ENCODE measurements around the gene NEDD9.
A peak's percentile ranks its signal among the peaks of the same experiment; 100 is the strongest.

The NEDD9 gene

DNA sequence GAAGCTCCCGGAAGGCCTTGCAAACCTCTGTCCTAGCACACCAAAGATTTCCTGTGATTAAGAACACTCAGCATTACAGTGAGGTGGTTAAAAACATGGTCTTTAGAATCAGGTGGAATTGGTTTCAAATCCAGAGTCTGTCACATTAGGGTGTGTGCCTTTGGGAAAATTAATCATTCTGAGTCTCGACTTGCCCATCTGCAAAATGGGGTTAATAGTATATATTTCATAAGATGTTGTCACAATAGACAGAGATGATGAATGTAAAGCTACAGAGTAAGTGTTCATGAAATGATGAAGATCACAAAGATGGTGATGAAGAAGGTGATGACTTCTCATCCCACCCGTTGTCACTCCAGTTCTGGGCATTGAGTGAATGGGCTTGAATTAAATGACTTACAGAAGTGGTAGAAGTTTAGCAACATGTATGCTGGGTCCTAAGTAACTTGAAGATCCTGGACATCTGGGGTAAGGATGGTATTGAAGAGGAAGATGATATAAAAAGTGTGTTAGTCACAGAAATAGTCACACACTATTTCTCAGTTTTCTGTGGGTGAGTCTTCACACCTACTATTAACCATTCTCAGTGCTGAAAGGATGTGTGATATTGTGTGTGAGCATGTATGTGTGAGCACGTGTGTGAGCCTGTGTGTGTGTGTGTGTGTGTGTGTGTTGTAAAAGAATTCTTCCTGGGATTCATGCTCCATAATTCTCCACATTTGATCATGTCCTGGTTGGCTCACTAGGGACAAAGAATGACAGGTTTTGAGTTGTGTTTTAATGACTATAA is 28.0 kb upstream of the NEDD9 start:
- DNase-seq (ENCODE audit: low read depth) = no peak

DNA sequence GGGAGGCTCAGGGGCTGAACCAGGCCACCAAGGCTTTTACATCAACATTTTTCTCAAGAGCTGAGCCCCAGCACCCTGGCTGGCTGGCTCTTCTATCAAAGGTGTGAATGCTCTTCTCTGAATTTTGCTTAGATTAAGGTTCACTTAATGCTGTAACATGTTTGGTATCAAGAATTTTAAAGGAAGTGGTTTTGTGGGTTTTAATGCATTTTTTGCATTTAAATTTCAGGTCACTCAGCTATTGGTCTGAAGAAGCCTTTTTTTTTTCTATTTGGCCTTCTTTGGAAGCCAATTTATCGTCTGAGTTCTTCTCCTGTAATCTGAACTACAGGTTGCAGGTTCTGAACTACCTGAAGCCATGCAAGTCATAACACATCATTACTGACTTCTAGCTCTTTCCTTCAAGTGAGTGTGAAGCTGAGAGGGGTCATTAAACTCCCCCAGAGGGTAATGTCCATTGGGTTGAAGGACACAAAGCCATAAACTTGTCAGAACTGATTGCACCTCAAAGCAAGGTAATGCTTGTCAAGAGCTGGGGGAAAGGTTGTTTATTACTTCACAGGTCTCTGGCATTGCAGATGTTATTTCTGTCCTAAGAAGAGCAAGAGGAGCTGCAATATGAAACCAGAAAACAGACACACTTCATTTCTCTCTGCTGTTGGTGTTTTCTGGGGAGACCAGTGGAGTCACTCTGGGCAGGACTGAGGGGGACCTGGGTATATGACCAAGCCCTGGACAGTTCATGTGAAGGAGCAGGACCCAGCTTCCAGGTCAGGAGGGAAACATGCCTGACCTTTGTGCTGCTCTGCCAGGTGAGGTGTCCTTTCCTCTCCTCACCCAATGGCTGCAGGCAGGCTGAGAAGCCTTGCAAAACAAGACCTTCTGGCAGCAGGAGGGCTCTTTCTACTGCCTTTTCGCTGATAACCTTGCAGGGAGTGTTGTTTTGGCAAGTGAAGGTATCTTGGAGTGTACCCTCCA is 26.1 kb upstream of the NEDD9 start:
- DNase-seq (ENCODE audit: low read depth) = no peak

DNA sequence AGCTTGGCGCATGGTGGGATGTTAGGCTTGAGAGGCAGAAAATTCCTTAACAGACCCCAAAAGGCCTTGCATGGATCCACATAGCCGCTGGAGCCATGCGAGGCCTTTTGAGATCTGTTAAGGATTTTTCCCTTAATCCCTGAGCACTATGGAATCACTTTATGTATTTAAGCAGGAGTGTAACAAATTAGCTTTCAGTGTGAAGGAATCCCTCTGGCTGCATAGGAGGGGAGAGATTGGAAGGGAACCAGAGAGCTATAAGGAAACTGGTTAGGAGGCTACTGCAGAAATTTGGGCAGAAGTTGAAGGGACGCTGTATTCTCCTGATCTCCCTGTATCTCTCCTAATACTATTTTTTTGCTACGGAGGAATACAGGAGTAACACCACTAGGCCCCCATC is 23.1 kb upstream of the NEDD9 start:
- no peak for DNase-seq (ENCODE audit: low read depth)

DNA sequence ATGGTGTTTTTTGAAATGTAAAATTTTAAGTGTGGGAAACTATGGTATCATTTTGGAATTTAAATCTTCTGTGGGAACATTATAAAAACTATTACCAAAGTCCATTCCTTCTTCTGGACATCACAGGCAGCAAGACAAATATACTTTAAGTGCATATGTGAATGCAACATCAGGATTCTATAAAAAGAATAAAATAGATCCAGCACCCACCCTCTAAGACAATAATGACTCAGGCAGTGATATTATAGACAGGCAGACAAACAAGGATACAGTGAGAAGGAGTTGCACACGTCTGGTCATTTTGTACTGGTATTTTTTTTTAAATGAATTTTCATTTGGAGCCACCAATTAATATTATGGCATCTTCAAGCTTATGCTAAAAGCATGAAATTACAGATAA is 21.1 kb upstream of the NEDD9 start:
- DNase-seq (ENCODE audit: low read depth) = no peak

DNA sequence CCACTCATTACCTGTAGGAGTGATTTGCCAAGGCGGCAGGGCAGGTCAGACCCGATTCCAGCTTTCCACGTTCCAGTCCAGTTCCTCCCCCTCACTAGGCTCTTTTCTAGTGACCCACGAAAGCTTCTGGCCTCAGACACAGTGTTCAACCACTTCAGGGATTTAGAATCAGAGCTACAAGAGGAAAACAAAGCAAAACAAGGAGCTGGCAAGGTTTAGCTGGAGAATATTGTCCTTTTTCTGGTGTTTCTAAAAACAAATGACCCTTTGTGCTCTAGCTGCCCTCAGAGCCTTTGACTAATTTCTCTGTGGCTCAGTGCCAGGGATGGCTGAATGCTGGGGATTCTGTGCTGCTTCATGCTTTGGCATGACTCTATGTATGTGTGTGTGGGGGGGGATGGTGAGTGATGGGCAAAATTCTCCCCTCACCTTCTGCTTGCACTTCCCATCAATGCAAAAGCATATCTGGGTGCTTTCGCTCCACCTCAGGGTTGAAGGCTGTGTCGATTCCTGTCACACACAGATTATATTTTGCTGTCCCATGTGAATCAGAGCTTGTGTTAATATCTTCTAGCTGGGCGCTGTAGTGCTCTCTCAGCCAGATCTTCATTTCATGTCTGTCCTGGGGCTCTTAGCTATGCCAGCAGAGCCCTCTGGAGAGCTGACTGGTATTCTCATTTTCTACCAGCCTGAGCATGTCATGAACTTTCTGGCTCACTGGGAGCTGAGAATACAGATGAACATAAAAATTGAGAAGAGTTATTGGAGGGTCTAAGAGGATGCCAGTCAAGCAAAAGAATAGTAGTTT is 19.3 kb upstream of the NEDD9 start:
- DNase-seq (ENCODE audit: low read depth) = no peak

GRCh38 chr6:11250108-11250507 is 17.6 kb upstream of the NEDD9 start:
- DNase-seq (ENCODE audit: low read depth) = no peak

DNA sequence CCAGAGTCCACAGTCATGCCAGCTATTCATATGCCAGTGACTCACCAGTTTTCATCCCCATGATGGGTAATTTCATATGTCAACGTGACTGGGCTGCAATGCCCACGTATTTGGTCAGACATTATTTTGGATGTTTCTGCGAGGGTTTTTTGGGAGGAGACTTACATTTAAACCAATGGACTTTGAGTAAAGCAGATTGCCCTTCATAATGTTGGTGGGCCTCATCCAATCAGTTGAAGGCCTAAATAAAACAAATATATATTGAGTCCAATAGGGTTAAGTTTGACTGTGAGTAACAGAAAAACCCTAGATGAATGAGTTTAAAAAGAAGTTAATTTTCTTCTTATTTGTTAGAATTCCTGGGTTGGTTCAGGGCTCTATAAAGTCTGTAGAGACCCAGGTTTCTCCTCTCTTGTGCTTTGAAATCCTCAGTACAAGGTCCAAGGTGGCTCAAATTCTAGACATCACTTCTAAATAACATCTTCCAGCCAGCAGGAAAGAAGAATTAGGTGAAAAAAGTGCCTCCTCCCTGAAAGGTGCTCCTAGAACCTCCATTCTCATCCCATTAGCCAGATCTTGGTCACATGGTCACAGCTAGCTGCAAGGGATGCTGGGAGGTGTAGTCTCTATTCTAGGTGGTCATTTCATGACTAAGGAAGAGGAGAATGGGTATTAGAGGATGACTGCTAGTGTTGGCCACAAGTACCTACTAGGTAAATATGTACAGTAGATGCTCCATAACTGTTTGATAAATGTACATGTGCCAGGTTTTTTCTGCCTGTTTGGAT is 16.7 kb upstream of the NEDD9 start:
- DNase-seq (ENCODE audit: low read depth) = no peak

DNA sequence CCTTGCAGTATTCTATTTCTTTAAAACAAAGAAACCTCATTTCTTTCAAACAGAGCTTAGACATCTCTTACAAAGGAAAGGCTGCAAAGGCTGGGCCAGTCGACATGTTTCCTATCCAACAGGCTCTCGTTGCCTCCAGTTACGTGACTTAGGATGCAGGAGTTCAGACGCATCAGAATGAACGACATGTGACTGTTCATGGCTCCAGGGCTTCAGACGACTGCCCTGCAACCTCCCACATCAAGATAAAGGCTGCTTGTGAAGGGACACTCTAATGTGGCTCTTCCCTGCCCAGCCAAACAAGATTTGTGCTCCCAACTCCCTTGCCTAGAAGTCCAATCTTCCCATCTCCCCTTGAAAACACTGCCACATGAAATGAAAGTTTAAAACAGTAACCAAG is 14.3 kb upstream of the NEDD9 start:
- no peak for DNase-seq (ENCODE audit: low read depth)

DNA sequence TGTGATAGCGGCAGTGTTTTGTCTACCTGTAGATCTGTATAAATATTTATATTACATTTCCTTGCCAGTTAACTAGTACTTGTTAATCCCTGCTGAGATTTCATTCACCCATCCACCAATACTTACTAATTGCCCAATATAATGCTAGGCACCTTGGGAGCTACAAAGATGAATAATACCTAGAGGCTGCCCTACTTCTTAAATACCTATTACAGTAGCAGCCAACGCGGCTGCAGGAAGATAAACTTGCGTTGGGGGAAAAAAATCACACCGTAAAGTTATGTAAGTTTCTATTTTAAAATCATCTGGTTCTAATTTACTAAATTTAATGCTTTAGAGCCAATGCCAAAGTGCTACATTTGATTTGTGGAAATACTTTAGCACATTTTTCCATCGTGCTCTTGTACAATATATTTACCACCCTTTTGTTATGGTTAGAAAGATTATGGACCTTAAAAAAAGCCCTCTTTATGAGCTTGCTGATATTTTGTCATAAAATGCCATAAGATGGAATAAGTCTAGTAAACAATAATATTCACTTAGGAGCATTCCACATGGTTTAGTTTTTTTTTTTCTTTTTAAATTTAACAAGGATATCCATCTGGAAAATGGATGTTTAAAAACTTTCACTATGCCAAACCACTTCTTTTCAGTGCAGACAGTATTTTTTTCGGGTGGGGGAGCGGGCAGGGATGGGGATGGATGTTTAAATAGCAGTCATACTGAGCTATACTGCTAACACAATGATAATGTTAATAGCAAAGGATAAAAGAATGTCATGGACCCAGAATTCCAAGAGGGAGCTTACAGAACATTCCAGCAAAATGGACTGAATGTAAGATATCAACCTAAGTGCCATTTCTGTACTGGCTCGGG is 13.2 kb upstream of the NEDD9 start:
- DNase-seq (ENCODE audit: low read depth) = peak; percentile 85

- no peak for DNase-seq (ENCODE audit: low read depth)
These were observed 12.1 kb upstream of the NEDD9 start for GRCh38 chr6:11244387-11245126.

DNA sequence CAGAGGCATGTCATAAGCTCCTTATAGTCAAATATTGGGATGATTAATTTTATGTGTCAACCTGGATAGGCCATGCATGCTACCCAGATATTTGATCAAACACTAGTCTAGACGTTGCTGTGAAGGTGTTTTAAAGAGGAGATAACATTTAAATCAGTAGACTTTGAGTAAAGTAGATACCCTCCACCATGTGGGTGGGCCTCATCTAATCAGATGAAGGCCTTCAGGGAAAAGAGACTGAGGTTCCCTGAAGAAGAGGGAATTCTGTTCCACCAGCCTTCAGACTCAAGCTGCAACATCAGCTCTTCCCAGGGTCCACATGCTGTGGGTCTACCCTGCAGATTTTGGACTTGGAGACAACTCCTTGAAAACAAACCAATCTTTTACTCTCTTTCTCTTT is 11.4 kb upstream of the NEDD9 start:
- DNase-seq (ENCODE audit: low read depth) = no peak

DNA sequence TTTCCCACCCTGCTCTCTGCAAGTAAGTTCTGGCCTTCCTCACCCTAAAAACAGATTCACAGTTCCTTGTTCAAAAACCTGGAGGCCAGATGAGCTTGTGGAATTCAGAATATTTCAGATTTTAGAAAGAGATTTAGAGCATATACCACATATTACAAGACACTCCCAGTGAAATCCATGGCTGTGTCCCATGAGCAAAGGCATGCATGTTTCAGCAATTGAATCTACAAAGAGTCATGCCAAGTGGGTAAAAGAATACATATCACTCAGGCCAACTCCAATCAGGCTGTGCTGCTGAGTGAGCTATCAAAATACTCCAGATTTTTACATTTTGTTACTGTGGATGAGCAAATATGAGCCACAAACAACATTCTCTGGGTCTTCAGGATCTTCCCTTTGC is 10.2 kb upstream of the NEDD9 start:
- DNase-seq (ENCODE audit: low read depth) = peak; percentile 65

DNA sequence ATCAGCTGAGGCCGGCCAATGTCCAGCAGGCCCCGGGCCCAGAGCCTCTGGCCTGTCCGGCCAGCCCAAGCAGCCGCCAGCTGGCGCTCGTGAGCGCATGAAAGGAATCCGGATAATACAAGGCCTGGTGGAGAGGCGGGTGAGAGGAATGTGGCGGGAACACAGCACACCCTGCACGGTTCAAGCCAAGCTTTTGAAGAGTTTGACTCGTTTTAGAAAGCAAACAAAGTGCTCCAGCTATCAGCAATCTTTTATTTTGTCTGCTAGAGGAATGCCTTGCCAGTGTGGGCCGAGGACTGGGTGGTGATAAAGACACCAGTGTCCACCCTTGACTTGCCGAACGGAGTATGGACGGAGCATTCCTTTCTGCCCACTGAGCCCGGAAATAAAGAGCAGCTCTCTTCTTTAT is 9.3 kb upstream of the NEDD9 start:
- DNase-seq (ENCODE audit: low read depth) = no peak

DNA sequence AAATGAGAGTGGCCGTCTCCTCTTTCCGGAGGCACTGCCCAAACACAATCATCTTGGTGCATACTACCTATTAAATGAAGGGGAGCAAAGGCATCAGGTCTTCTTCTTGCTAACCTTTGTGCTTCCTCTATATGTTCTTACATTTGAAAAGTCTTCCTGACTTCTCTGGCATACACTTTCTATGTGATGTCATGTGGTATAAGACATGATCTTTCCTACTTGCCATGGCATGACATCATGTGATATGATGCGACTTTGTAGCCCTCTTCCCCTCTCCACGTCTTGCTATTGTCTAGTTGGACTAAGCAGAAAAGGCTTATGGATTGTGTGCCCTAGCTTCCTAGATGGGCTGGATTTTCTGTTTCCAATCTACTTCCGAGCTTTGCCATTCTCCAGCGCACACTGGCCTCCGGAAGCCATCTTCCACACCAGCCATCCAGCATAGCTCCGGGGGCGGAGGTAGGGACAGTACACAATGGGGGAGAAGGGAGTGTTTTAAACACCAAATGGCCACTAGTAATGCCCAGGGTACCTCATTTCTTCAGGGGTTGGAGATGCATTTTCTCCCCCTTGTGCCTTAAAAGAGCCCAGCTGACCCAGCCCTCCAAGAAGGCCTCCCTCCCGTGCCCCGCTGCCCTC is 8.8 kb upstream of the NEDD9 start:
- no peak for DNase-seq (ENCODE audit: low read depth)

DNA sequence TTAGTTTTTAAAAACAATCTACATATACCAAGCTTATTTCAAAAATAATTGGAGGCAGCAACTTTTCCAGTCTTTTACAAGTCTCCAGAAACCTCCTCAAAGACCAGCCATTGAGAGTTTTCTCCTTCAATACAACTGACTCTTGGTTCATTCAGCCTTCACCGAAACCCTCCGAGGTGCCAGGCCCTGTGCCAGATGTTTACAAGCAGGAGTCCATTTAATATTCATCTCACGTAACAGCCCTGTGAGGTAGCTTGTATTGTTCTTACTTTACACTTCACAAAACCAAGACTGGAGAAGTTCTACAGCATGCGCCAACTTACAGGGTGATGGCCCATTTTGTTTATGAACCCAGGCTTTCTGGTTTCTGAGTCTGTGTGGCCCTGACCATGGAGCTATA is 5.5 kb upstream of the NEDD9 start:
- no peak for DNase-seq (ENCODE audit: low read depth)

GRCh38 chr6:11237428-11237827 is 5.0 kb upstream of the NEDD9 start:
- DNase-seq (ENCODE audit: low read depth) = no peak

DNA sequence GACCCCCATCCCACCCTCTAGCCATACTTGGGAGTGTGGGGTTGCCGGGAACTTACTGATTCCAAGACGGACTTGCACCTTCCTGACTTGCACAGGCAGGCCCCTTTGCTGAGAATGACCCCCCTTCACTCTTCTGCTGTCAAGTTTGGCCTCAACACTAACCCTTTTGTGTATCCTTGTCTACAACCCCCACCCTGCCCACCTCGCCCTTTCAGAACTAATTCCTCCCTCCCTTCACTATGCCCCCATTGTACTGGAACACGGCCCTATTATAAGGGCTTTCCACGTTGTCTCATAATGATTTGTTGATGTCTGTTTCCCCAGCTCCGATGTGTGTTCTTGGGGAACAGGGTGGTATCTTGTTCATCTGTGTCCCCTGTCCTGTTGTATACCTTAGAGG is 4.4 kb upstream of the NEDD9 start:
- no peak for DNase-seq (ENCODE audit: low read depth)

DNA sequence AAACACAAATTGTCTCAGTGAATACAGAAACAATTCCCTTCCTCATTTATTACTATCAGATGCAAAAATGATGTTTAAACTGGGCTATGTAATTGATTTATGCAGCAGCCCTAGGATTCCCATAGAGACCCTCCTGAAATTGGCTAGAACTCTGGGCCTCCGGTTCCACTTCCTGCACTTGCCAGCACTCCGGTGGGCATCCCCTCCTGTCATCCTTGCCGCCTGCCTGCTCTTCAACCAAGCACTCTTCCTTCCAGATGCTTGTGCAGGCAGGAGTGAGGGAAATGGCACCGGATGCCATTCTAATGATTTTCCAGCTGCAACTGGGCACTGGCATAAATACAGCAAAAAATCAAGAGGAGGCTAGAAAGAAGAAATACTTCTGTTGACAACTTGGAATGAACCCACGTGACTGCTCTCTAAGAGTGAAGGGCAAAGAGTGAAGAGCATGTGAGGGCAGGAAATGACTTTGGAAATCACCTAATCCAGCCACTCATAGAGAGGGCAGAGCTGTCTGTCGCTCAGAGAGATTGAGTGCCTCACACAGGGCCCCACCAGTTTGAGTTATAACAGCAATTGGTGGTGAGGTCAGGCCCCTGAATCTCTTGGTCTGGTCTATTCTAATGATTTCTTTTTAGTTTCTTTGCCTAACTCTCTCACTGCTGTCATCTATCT is 3.7 kb upstream of the NEDD9 start:
- no peak for DNase-seq (ENCODE audit: low read depth)

GRCh38 chr6:11235062-11235461 is 2.6 kb upstream of the NEDD9 start:
- DNase-seq (ENCODE audit: low read depth) = no peak
